Psoas muscle (tissue), 8 donors: ENCODE results near the gene HECTD1. TPM values are rescaled to one million over a fixed set of nuclear protein-coding genes. Genes with fewer than 3 reads are reported as not detected.

ENCODE experiments used
- ATAC-seq, 4 donors: fragments of 200-7000 bp; cut with Tn5 transposase; one replicate each; pipeline ENCODE4 v1.9.1; 2020; ENCODE audit warnings: moderate library complexity in 3 of 4, mild to moderate bottlenecking in 2 of 4
- DNase-seq, 2 donors: peaks; one replicate each; pipeline ENCODE4 v3.0.0-alpha.2; 2020
- H3K27ac ChIP-seq: fragments of 200-600 bp; one replicate; pipeline ENCODE4 v1.8.0; 2022
- H3K27me3 ChIP-seq, 3 donors: fragments of 200-600 bp in 1 of 3; one replicate each; pipeline versions ENCODE4 v1.6.1 to v1.8.0; 2013 to 2022; ENCODE audit warnings: low read length in 2 of 3, mild to moderate bottlenecking in 2 of 3, moderate library complexity in 1 of 3; ENCODE audit not compliant: insufficient read depth in 3 of 3
- H3K36me3 ChIP-seq, 2 donors: fragments of 200-600 bp in 1 of 2; one replicate each; pipeline versions ENCODE4 v1.6.1 to v1.8.0; 2013 to 2022; ENCODE audit warnings: low read depth in 1 of 2, mild to moderate bottlenecking in 1 of 2, moderate library complexity in 1 of 2; ENCODE audit not compliant: insufficient read depth in 1 of 2
- H3K4me1 ChIP-seq: fragments of 200-600 bp; one replicate; pipeline ENCODE4 v1.8.0; 2022
- H3K4me3 ChIP-seq: fragments of 200-600 bp; one replicate; pipeline ENCODE4 v1.8.0; 2022; ENCODE audit warnings: mild to moderate bottlenecking
- H3K9me3 ChIP-seq: fragments of 200-600 bp; one replicate; pipeline ENCODE4 v1.8.0; 2022
- CTCF ChIP-seq: fragments of 200-600 bp; IDR thresholded peaks from one replicate; pipeline ENCODE4 v1.8.0; 2022; ENCODE audit warnings: antibody characterized with exemption
- WGBS, 3 donors: extraction: QIAGEN DNeasy Blood & Tissue Kit; methylation state at CpG; one replicate each; pipeline versions ENCODE4 v1.1.6 to v1.1.7; 2013; 5-methylcytosine and 5-hydroxymethylcytosine counted together
- intact Hi-C, 2 donors: fragments of 100-400 bp; cut with DNase I; formaldehyde crosslinking; loops; one replicate each; pipeline versions ENCODE4 v1.11.0 to v1.14.2; 2022
- polyA plus RNA-seq, 3 donors: library from polyadenylated mRNA; stranded (reverse); fragments of 200-250 nt; gene quantifications; one replicate each; pipeline ENCODE4 v1.2.3, GENCODE V29; 2013
- total RNA-seq, 4 donors: library from RNA; stranded (reverse); fragmentation: NEBNext Ultra II Directional in 2 of 4; extraction: Animal tissue kit (Norgen Biotek cat#: 25700) in 2 of 4; gene quantifications; one replicate each; pipeline versions ENCODE4 v1.2.1 to v1.2.4, GENCODE V29; 2021 to 2023
- donor health status: healthy with polysubstance abuse.
- donor health status: DM: no; HTN: no; CAD: no; lungs with moderate emphysema.
- donor health status: Bipolar disorder and iron deficiency.
- donor health status: healthy.
- donor health status: DM: yes; HTN: yes; CAD: no.
- donor health status: DM: no; HTN: no; CAD: no.
- donor health status: DM: no; HTN: no; CAD: no.
- donor health status: DM: yes; HTN: yes; CAD: no.

The HECTD1 gene
- total and polyA plus RNA-seq, 7 donors = 151 to 405 (median 217) TPM

DNA sequence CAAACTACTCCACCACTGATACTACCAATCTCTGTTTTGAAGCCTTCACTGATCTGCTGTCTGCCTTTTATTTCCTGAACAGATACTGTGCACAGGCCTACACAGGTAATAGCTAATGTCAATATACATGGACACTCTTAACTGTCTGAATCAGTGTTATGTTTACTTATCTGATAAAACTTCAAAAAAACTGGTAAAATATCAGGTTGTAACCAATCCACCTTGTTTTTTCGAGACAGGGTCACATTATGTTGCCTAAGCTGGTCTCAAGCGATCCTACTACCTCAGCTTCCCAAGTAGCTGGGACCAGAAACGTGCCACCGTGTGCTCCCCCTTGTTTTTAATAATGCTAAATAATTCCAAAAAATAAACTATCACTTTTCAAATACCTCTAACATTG, 43.5 kb downstream of the HECTD1 start:
- Histone ChIP-seq H3K4me3 (no peak overlapping the region), H3K9me3 (no peaks in the 10 kb centered on the region), H3K36me3 (peaks cover 4 to 94% of the 10 kb centered on the region in 2 donors), H3K4me1 (peaks cover 17% of the 10 kb centered on the region), H3K27me3 (no peaks in the 10 kb centered on the region), H3K27ac (no peak overlapping the region)
- DNase-seq (no peak), ATAC-seq (no peak)
- no peak for TF ChIP-seq CTCF
- WGBS, 3 donors = 90 to 93% (median 91%) methylated on average over 4 of the region's 4 CpGs
- intact Hi-C loops = loop anchor here in 1 of 2 donors (5.0 kb wide), 1 partner anchor 42 kb away; no protein-coding TSS in a partner anchor

DNA sequence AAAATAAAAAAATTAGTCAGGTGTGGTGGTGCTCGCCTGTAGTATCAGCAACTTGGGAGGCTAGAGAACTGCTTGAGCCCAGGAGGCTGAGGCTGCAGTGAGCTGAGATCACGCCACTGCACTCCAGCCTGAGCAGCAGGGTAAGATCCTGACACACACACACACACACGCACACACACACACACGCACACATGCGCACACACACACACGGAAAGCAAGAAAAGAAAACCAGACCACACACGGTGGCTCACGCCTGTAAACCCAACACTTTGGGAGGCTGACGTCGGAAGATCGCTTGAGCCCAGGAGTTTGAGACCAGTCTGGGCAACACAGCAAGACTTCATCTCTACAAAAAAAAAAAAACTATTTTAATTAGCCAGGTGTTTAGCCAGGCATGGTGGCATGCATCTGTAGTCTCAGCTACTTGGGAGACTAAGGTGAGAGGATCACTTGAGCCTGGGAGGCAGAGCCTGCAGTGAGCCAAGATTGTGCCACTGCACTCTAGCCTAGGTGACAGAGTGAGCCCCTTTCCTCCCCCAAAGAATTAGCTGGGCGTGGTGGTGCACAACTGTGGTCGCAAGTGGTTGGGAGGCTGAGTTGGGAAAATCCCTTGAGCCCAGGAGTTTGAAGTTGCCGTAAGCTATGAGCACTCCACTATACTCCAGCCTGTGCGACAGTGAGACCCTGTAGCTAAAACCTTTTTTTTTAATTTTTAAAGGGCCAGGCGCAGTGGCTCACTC, 44.5 kb downstream of the HECTD1 start:
- peaks cover 17% of the 10 kb centered on the region for H3K4me1 ChIP-seq
- H3K27ac ChIP-seq = no peak overlapping the region
- intact Hi-C loops = loop anchor here in 1 of 2 donors (5.0 kb wide), 1 partner anchor 41 kb away; no protein-coding TSS in a partner anchor
- no peak for TF ChIP-seq CTCF
- 90 to 94% (median 93%) methylated on average over 16 of the region's 16 CpGs for WGBS, 3 donors
- peaks cover 4 to 94% of the 10 kb centered on the region in 2 donors for H3K36me3 ChIP-seq
- no peaks in the 10 kb centered on the region for H3K9me3 ChIP-seq
- DNase-seq (no peak), ATAC-seq (no peak)
- no peaks in the 10 kb centered on the region for H3K27me3 ChIP-seq
- H3K4me3 ChIP-seq = no peak overlapping the region

DNA sequence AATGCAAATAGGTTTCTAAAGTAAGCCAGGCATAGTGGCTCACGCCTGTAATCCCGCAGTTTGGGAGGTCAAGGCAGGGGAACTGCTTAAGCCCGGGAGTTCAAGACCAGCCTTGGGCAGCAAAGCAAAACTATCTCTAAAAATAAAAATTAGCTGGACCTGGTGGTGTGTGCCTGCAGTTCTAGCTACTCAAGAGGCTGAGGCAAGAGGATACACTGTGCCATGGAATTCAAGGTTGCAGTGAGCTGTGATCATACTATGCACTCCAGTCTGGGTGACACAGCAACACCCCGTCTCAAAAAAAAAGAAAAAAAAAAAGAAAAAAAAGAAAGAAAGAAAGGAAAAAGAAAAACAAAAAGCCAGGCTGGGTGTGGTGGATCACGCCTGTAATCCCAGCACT, 46.3 kb downstream of the HECTD1 start:
- H3K27ac ChIP-seq = no peak overlapping the region
- intact Hi-C loops = loop anchor here in 1 of 2 donors (5.0 kb wide), 1 partner anchor 39 kb away; no protein-coding TSS in a partner anchor
- peak in 3 of 4 donors; percentile 48 to 67 (median 50) for ATAC-seq
- no peaks in the 10 kb centered on the region for H3K27me3 ChIP-seq
- 75 to 82% (median 80%) methylated on average over 5 of the region's 5 CpGs for WGBS, 3 donors
- peaks cover 4 to 94% of the 10 kb centered on the region in 2 donors for H3K36me3 ChIP-seq
- H3K9me3 ChIP-seq = no peaks in the 10 kb centered on the region
- no peak for TF ChIP-seq CTCF
- no peak overlapping the region for H3K4me3 ChIP-seq
- H3K4me1 ChIP-seq = peaks cover 17% of the 10 kb centered on the region
- DNase-seq = no peak

DNA sequence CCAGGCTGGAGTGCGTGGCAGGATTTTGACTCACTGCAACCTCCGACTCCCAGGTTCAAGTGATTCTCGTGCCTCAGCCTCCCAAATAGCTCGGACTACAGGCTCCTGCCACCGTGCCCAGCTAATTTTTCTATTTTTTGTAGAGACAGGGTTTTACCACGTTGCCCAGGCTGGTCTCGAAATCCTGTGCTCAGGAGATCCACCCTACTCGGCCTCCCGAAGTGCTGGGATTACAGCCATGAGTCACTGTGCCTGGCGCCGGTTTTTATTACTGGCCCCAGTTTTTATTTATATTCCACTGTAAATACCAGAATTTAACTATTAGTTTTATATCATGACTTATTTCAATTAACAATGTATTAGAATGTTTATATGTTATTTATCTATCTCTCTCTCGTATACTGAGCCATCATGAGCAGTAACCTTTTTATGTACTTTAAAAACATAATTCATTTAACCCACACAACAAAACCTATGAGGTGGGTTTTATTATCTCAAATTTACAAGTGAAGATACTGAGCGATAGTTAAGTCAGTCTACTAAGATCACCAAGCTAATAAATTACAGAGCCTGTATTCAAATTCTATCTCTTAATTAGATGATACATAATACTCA, 47.8 kb downstream of the HECTD1 start:
- H3K36me3 ChIP-seq = peaks cover 2 to 96% of the 10 kb centered on the region in 2 donors
- H3K9me3 ChIP-seq = no peaks in the 10 kb centered on the region
- no peak for TF ChIP-seq CTCF
- H3K4me1 ChIP-seq = peaks cover 3% of the 10 kb centered on the region
- intact Hi-C loops = loop anchor here in 1 of 2 donors (5.0 kb wide), 1 partner anchor 37 kb away; no protein-coding TSS in a partner anchor
- 79 to 84% (median 80%) methylated on average over 13 of the region's 13 CpGs for WGBS, 3 donors
- no peaks in the 10 kb centered on the region for H3K27me3 ChIP-seq
- ATAC-seq (peak in 2 of 4 donors; percentile 30 to 35), DNase-seq (no peak)
- H3K27ac ChIP-seq = no peak overlapping the region
- no peak overlapping the region for H3K4me3 ChIP-seq
